GM12874 (cell line): ENCODE data around the gene ALOX15.

ENCODE experiments used
- TF ChIP-seq, protein P1 (sequence below): IDR thresholded peaks from 2 replicates; pipeline ENCODE4 v1.5.1; 2011; ENCODE audit warnings: low read depth, mild to moderate bottlenecking, control low read depth, low read length, moderate library complexity; ENCODE audit not compliant: insufficient read depth

ALOX15 gene

DNA sequence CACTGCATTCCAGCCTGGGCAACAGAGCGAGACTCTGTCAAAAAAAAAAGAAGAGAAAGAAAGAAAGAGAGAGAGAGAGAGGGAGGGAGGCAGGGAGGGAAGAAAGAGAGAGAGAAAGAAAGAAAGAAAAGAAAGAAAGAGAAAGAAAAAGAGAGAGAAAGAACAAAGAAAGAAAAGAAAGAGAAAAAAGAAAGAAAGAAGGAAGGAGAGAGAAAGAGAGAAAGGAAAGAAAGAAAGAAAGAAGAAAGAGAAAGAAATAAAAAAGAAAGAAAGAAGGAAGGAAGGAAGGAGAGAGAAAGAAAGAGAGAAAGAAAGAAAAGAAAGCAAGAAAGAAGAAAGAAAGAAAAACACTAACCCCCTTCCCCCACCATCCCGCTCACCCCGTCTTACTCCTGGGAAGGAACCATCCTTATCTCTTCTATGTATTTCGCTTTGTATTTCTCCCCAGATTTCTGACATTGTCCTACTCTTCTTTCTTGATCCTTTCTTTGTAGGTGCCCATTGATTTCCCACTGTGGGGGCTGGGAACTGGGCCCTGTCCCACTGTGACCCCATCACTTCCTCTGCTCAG lies 20.9 kb downstream of the ALOX15 start:
- TF ChIP-seq, protein P1, sequence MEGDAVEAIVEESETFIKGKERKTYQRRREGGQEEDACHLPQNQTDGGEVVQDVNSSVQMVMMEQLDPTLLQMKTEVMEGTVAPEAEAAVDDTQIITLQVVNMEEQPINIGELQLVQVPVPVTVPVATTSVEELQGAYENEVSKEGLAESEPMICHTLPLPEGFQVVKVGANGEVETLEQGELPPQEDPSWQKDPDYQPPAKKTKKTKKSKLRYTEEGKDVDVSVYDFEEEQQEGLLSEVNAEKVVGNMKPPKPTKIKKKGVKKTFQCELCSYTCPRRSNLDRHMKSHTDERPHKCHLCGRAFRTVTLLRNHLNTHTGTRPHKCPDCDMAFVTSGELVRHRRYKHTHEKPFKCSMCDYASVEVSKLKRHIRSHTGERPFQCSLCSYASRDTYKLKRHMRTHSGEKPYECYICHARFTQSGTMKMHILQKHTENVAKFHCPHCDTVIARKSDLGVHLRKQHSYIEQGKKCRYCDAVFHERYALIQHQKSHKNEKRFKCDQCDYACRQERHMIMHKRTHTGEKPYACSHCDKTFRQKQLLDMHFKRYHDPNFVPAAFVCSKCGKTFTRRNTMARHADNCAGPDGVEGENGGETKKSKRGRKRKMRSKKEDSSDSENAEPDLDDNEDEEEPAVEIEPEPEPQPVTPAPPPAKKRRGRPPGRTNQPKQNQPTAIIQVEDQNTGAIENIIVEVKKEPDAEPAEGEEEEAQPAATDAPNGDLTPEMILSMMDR: no peak

DNA sequence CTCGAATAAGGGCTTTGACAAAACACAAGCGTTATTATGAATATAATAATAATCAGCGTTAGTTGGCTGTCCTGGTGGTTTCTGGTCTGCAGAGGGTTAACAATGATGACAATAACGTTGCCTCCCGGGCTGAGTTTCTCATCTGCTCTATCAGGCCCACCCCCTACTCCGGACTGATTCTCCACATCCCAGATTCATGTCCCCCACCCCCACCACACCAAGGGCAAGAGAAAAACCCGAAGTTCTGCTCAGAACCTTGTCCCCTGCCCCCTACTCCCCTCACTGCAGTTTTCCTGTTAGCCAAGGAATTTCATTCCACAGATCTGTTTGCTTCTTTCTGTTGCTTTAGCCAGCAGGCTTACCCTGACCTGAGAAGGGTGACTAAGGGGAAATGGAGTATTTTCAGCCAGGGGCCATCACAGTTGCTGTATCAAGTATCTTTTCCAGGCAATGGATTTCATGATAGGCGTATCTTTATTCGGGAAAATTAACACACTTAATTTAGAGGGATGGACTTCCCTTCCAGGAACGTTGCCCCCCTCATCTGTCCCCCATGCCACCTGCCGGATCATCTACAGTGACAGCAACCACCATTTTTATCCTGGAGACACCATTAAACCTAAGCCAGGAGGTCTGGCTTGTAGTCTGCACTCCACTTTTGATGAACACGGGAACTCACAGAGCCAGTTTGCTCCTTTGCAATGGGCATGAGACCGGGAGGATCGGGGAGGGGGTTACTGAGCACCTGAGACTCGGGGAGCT lies 23.7 kb downstream of the ALOX15 start:
- TF ChIP-seq, protein P1: no peak

DNA sequence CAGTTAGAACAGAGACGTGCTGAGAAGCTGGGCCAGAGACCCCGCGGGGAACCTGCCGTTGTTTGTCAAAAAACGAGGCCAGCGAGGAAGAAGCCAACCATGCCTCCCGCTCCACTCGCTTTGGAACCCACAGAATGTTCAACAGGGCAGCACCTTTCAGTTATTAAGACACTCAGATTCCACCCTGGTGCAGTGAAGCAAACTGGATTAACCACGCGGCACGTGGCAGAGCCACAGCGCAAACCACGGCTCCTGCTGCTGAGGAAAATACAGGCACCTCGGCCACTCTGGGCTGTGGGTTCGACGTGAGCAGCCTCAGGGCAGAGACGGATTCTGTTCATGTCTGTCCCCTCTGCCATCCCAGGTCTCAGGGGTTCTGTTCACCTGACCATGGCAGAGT lies 24.4 kb downstream of the ALOX15 start:
- TF ChIP-seq, protein P1: no peak

DNA sequence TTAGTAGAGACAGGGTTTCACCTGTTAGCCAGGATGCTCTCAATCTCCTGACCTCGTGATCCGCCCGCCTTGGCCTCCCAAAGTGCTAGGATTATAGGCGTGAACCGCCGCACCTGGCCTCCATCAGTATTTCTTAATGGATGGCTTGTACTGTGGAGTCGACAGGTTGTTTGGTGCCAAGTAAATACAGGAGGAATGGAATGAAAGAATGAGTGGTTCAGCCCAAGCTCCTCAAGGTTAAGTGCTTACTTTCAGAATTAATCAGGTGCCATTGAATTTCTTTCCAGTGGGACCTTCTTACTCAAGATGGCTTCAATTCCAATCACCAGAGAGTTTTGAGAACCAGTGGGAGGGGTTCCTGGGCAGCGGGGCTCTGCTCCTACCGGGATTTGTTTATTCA lies 25.0 kb downstream of the ALOX15 start:
- TF ChIP-seq, protein P1: no peak

DNA sequence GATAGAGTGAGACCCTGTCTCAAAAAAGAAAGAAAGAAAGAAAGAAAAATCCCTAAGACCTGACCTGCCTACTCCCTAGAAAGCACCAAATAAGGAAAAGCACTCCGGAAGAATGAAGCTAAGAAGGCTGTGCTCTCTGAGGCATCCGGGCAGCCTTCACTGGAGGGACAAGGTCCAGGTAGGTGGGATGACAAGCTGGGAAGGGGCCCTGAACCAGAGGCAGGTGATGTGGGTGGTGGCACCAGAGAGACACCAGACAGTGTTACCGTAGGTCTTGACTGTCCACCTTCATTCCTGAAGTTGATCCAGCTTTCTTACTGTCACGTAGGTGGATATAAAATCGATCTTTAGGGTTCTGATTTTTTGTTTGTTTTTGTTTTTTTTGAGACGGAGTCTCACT lies 30.8 kb downstream of the ALOX15 start:
- TF ChIP-seq, protein P1: no peak

DNA sequence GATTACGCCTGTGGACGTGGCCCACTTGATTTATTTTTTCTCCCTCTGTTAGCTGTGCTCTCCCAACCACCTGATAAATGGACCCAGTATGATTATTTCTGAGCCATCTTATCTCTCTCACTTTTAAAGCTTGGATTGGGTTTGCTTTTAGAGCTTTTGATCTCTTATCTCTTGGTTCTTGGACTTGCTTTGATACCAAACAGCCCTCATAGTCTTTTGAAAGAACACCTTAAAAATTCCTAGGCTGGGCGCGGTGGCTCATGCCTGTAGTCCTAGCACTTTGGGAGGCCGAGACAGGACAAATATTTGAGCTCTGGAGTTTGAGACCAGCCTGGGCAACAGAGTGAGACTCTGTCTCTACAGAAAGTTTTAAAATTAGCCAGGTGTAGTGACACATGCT lies 31.3 kb downstream of the ALOX15 start:
- TF ChIP-seq, protein P1: no peak

DNA sequence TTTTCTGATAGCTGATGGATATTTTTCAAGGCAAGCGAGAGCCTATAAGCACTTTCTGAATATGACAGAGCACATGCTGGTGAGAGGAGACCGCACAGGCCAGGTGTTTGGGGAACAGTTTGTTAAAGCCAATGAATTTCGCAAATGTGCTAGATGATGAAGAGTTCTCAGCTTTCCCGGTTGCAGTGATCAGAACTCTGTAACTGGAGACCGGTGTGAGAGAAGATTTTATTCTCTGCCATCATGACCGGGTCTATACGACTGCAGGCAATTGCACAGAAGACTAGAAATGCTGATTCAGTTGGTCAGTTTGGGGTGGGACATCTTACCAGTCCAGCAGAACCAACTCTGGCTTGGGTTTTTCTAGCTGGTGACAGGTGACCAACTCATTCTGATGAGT lies 31.7 kb downstream of the ALOX15 start:
- TF ChIP-seq, protein P1: no peak
